Body of pancreas (tissue), 4 donors: ENCODE measurements around the gene NOX3. TPM values are rescaled to one million over a fixed set of nuclear protein-coding genes. Genes with fewer than 3 reads are reported as not detected.
"Not testable (repeated sequence)": the region's sequence is repeated elsewhere in the genome, so short reads cannot be mapped to it uniquely, and the experiment has no call there.

Experiments
- ATAC-seq: fragments of 150-250 bp; one replicate; pipeline ENCODE4 v1.9.1; 2016
- DNase-seq, 4 donors: peaks; one replicate each; pipeline ENCODE4 v3.0.0-alpha.2; 2019
- H3K27ac ChIP-seq, 4 donors: fragments of 200-600 bp; sonication (generic); 1 replicate in 3 of 4; 2 replicates in 1 of 4; pipeline versions ENCODE4 v1.5.1 to v1.6.1; 2016 to 2019; ENCODE audit warnings: mild to moderate bottlenecking in 1 of 4, mixed read lengths in 1 of 4, moderate library complexity in 1 of 4
- H3K27me3 ChIP-seq, 2 donors: fragments of 200-600 bp; sonication (generic); one replicate each; pipeline ENCODE4 v1.6.0; 2016; ENCODE audit warnings: mild to moderate bottlenecking in 1 of 2
- H3K36me3 ChIP-seq, 2 donors: fragments of 200-600 bp; sonication (generic); replicated peaks in 1 of 2; 2 replicates each; pipeline ENCODE4 v1.5.1; 2016; ENCODE audit warnings: low read depth in 2 of 2; ENCODE audit not compliant: insufficient read depth in 1 of 2
- H3K4me1 ChIP-seq: fragments of 200-600 bp; sonication (generic); one replicate; pipeline ENCODE4 v1.6.0; 2016
- H3K4me3 ChIP-seq, 2 donors: fragments of 200-600 bp; sonication (generic); 1 replicate in 1 of 2; 2 replicates in 1 of 2; pipeline ENCODE4 v1.5.1; 2016 to 2019
- H3K9me3 ChIP-seq, 3 donors: fragments of 200-600 bp; sonication (generic); 1 replicate in 2 of 3; 2 replicates in 1 of 3; pipeline ENCODE4 v1.5.1; 2016
- CTCF ChIP-seq, 7 experiments: fragments of 450-650 bp in 4 of 7; fragments of 200-600 bp in 3 of 7; sonication (generic) in 3 of 7; IDR thresholded peaks; one replicate each; pipeline ENCODE4 v1.5.1; 2016 to 2019; ENCODE audit warnings: antibody characterized with exemption in 7 of 7
- POLR2A ChIP-seq, 3 donors: fragments of 450-650 bp; IDR thresholded peaks; one replicate each; pipeline ENCODE4 v1.6.1; 2016; ENCODE audit warnings: antibody characterized with exemption in 3 of 3, mild to moderate bottlenecking in 2 of 3
- WGBS, 2 donors: methylation state at CpG; one replicate each; pipeline ENCODE4 v1.1.5; 2017; 5-methylcytosine and 5-hydroxymethylcytosine counted together
- intact Hi-C: fragments of 100-400 bp; cut with DNase I; formaldehyde crosslinking; loops from one replicate; pipeline ENCODE4 v1.15.1; 2023
- total RNA-seq, 2 donors: library from RNA; depleted of rRNA; stranded (reverse); fragments of >200 nt; gene quantifications; one replicate each; pipeline ENCODE4 v1.1.0, GENCODE V29; 2016

The NOX3 gene
- total RNA-seq, 2 donors from 2014 or later = not detected

- no peak for DNase-seq
- ATAC-seq = no peak
- intact Hi-C loops = no loop called here
- H3K27ac ChIP-seq = no peak overlapping the region
- no peaks in the 10 kb centered on the region for H3K4me1 ChIP-seq
- 87 to 89% methylated on average over 3 of the region's 3 CpGs for WGBS, 2 donors
- H3K4me3 ChIP-seq = no peak overlapping the region
- H3K27me3 ChIP-seq = no peaks in the 10 kb centered on the region
- H3K9me3 ChIP-seq = peaks cover 0 to 7% (median 0%) of the 10 kb centered on the region in 3 donors
- TF ChIP-seq CTCF (IDR thresholded peaks at IDR 0.05) (no peak), POLR2A (IDR thresholded peaks at IDR 0.05) (no peak)
- H3K36me3 ChIP-seq = no peaks in the 10 kb centered on the region
Observed at GRCh38 chr6:155466539-155466938, 10.9 kb upstream of the NOX3 start.

- DNase-seq (no peak), ATAC-seq (no peak)
- Histone ChIP-seq H3K4me1 (no peaks in the 10 kb centered on the region), H3K4me3 (no peak overlapping the region), H3K27me3 (no peaks in the 10 kb centered on the region), H3K27ac (no peak overlapping the region), H3K36me3 (no peaks in the 10 kb centered on the region), H3K9me3 (no peaks in the 10 kb centered on the region)
- TF ChIP-seq POLR2A (IDR thresholded peaks at IDR 0.05) (no peak), CTCF (IDR thresholded peaks at IDR 0.05) (no peak)
- WGBS, 2 donors = 50 to 61% methylated on average over 6 of the region's 6 CpGs
- intact Hi-C loops = no loop called here
Observed at GRCh38 chr6:155461556-155461955, 5.9 kb upstream of the NOX3 start.

- WGBS, 2 donors = 29 to 34% methylated on average over 4 of the region's 4 CpGs
- Histone ChIP-seq H3K9me3 (no peaks in the 10 kb centered on the region), H3K4me1 (no peaks in the 10 kb centered on the region), H3K4me3 (no peak overlapping the region), H3K27me3 (no peaks in the 10 kb centered on the region), H3K36me3 (no peaks in the 10 kb centered on the region), H3K27ac (no peak overlapping the region)
- no peak for TF ChIP-seq CTCF (IDR thresholded peaks at IDR 0.05)
- no peak for TF ChIP-seq POLR2A (IDR thresholded peaks at IDR 0.05)
- intact Hi-C loops = no loop called here
- no peak for DNase-seq
- no peak for ATAC-seq
Observed at GRCh38 chr6:155454471-155454870, 1.2 kb downstream of the NOX3 start.

- DNase-seq (no peak), ATAC-seq (no peak)
- H3K27ac ChIP-seq = no peak overlapping the region
- H3K4me1 ChIP-seq = peaks cover under 1% of the 10 kb centered on the region
- H3K27me3 ChIP-seq = no peaks in the 10 kb centered on the region
- no peaks in the 10 kb centered on the region for H3K36me3 ChIP-seq
- no peak overlapping the region for H3K4me3 ChIP-seq
- H3K9me3 ChIP-seq = no peaks in the 10 kb centered on the region
- WGBS, 2 donors = 59 to 76% methylated on average over 1 of the region's 1 CpG
- TF ChIP-seq CTCF (IDR thresholded peaks at IDR 0.05) = no peak
- intact Hi-C loops = no loop called here
Observed at GRCh38 chr6:155454008-155454407, 1.6 kb downstream of the NOX3 start.

- TF ChIP-seq CTCF (IDR thresholded peaks at IDR 0.05) = no peak
- TF ChIP-seq POLR2A (IDR thresholded peaks at IDR 0.05) = no peak
- H3K36me3 ChIP-seq = no peaks in the 10 kb centered on the region
- no peaks in the 10 kb centered on the region for H3K9me3 ChIP-seq
- no peak overlapping the region for H3K27ac ChIP-seq
- intact Hi-C loops = no loop called here
- 76 to 86% methylated on average over 3 of the region's 3 CpGs for WGBS, 2 donors
- no peaks in the 10 kb centered on the region for H3K27me3 ChIP-seq
- no peak overlapping the region for H3K4me3 ChIP-seq
- DNase-seq (no peak), ATAC-seq (no peak)
- peaks cover 4% of the 10 kb centered on the region for H3K4me1 ChIP-seq
Observed at GRCh38 chr6:155452576-155452975, 3.1 kb downstream of the NOX3 start.

- DNase-seq, H3K27ac ChIP-seq, H3K4me1 ChIP-seq, H3K4me3 ChIP-seq, H3K9me3 ChIP-seq, H3K27me3 ChIP-seq, intact Hi-C loops, H3K36me3 ChIP-seq, ATAC-seq: not testable (repeated sequence)
- 61 to 74% methylated on average over 7 of the region's 7 CpGs for WGBS, 2 donors
Observed at GRCh38 chr6:155451530-155451929, 4.1 kb downstream of the NOX3 start.
